T-helper 2 cell treated with Interferon-gamma antibody and Interleukin-4, amounts not matched to agents 100 ng/mL and 5 ng/mL, for 36 hours (primary cell): Measurements from ENCODE around the gene RRP36. TPM values are rescaled to one million over a fixed set of nuclear protein-coding genes. Genes with fewer than 3 reads are reported as not detected.
"Not testable (repeated sequence)": the region's sequence is repeated elsewhere in the genome, so short reads cannot be mapped to it uniquely, and the experiment has no call there.

ENCODE experiments used
- intact Hi-C: fragments of 100-400 bp; cut with micrococcal nuclease; formaldehyde crosslinking; loops from one replicate; pipeline ENCODE4 v1.15.1; 2023
- total RNA-seq: library from RNA; stranded (reverse); gene quantifications from 2 replicates; pipeline ENCODE4 v1.2.3, GENCODE V29; 2022

RRP36 gene
- total RNA-seq, 1 donor from 2014 or later = 70.7 TPM

DNA sequence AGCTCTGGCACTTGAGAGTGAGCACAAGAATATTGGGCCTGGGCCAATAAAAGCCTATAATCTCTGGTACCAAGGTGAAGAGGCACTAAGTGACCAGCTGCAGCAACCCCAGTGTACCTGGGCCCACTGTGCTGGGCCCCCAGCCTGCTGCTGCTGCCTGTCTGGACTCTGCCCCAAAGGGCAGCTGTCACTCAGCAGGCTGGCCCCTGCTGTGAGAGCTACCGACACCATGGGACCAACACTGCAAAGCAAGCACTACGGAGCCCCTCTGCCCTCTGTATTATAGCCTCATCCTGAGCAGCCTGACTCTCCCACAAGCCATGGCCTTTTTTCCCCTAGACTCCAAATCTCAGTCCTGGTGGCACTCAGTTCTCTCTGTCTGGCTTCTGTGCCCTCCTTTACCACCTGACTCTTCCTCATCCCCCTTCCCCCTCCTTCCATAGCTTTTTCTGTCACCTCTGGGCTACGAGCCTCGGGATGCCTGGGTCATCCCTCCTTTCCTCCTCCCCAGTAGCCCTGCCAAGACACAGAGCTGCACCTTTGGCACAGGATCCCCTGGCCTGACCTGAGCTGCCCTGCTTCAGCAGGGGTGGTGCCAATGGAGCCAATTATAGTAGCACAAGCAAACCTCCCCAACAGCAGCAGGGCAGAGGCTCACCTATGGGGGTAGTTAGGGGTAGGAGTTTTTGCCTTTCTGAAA is 14.2 kb downstream of the RRP36 start:
- intact Hi-C loops = no loop called here

DNA sequence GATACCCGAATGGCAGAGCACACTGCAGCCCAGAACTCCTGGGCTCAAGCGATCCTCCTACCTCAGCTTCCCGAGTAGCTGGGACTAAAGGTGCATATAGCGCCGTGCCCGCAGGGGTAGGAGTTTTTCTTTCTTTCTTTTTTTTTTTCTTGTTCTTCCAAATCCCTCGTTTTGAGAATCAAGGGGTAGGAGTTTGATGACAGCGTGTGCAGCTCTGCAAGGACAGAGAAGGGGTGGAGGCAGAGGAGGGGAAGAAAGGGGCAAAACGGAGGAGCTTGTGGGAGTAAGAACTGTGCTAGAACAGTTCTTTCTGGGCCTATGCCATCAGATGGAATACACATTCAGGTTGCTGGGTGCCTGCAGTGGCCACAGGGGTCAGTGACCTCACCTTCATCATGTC is 15.3 kb downstream of the RRP36 start:
- intact Hi-C loops = no loop called here

DNA sequence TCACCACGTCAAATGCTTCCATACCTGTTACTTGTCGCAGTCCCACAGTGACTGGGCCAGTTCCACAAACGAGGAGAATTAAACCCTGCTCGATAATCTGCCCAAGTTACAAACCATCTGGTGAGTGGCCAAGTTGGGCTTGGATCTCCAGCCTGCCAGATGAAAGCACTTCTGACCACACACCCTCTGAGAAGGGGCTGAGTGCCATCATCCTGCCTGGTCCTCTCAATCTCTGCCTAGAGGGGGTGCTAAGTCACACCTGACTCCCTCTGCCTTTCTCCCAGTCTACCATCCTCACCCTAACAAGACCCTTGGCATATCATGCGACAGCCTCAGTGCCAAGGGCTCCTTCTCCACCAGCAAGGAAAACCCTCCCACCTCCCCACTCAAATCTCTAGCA is 15.8 kb downstream of the RRP36 start:
- intact Hi-C loops = no loop called here

DNA sequence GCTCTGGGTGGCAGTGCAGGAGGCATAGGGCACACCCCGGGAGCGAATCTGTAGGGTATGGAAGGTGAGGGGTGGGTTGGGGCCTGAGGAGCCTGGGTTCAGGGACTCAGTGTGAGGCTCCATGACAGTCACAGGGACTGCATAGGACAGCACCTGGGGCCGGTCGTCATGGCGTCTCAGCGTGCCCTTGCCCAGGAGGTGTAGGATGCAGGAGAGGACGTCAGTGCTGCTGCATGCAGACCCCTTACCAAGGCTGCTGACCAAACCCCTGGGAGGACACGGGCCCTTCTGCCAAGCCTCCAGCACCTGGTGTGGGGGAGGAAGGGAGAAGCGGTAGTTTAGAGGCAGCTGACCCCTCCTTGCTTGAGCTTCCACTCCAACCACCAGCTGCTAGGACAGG is 16.3 kb downstream of the RRP36 start:
- intact Hi-C loops = no loop called here

DNA sequence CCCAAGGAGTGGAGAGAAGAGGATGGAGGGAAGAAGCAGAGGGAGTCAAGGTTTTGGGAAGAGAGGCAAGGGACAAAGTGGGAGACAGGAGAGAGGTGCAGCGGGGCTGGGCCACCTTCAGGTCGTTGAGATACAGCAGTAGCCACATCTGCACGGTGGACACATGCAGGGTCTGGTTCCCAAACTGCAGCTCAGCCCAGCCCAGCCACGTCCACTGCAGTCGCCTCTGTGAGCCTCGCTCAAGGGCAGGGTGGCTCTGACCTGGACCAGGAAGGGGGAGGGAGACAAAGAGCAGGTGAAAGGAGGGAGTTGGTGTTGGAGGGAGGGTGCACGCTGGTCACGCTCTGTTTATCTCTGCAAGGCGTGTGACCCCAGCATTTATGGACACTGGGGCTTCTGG is 17.3 kb downstream of the RRP36 start:
- intact Hi-C loops = no loop called here

DNA sequence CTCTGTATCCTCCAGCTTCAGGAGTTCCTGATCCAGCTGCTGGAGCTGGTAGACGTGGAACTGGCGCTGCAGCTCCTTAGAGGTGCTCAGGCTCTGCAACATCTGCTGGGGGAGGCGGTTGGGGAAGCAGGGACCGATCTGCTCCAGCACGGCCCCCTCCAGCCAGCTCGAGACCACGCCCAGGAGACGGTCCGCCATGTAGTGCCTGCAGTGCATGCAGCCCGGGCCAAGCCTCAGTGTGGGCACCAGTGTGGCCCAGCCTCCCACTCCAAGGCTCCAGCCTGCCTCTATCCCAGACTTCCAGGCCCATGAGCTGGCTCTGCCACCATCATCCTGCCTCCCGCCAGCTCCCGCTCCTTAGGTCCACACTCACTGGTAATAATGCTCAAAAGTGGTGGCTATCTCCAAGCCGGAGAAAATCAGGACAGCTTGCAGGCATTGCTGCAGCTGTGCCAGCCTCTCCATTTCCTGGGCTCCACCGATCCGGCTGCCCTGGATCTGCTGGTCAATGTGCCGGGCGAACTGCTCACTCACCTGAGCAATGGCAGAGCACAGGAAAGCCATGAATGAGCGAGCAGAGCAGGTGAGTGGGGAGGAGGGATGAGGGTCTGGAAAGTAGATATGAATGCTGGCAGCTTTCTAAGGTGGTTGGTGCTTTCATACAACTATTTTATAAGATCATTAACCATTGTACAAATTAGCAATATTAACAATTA is 19.3 kb downstream of the RRP36 start:
- intact Hi-C loops = no loop called here

DNA sequence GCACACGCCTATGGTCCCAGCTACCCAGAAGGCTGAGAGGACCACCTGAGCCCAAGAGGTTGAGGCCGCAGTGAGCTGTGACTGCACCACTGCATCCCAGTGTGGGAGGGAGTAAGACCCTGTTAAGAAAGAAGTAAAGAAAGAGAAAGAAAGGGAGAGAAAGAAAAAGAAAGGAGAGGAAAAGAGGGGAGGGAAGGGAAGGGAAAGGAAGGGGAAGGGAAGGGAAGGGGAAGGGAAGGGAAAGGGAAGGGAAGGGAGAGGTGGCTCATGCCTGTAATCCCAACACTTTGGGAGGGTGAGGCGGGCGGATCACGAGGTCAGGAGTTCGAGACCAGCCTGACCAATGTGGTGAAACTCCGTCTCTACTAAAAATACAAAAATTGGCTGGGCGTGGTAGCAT is 20.1 kb downstream of the RRP36 start:
- intact Hi-C loops = not testable (repeated sequence)

DNA sequence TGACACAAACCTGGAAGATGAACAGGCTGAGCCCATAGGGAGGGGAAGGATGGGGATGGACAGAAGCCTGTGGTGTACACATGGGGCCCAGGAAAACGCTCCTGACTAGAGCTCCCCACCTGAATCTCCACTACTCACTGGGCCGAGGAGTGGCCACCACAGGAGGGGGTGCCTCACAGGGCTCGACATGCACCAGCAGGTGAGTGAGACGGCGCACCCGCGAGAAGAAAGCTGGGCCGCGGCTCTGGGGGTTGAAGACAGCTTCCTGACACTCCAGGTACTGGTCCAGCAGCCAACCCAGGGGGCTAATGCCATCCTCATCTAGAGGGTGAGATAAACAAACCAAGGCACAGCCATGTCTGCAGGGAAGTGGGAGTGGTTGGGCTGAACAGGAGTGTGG is 21.9 kb downstream of the RRP36 start:
- intact Hi-C loops = no loop called here

DNA sequence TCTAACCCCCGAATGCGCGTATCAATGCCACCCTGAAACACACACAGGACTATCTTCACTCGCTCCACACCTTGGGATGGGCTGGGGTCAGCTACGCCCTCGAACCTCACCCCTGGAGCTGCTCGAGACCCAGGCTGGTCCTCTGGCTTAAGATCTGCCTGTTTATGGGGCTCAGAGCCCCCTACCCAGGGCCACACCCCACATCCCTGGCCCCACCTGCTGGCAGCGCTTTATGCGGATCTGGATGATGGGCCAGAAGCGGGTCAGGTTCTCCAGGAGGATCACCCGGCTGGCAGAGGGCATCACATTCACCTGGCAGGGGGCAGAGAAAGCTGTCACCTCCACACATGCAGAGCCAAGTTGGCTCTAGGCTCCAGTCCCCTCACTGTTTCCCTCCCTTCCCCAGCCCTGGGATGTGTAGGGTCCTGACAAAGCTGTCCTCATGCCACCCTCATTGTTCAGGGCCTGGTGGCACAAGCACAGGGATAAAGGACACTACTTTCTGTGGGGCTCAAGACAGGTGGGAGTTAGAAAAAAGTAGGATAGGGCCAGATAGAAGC is 24.0 kb downstream of the RRP36 start:
- intact Hi-C loops = no loop called here

DNA sequence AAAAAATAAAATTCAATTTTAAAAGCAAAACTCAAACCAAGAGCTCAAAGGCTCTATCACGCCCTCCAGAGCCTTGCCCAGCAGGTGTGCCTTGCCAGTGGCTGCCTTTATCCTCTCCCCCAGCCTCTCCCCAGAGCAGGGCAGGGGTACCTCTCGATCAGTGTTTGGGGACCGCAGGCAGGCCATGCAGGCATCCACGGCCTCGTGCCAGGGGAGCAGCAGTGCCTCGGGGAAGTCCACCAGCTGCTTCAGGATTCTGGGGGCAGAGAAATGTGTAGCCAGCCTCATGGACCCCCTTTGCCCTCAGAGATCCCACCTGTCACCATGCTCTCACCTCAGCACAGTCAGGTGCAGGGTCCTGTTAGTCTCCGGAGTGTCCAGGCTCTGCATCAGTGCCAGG is 26.6 kb downstream of the RRP36 start:
- intact Hi-C loops = no loop called here

DNA sequence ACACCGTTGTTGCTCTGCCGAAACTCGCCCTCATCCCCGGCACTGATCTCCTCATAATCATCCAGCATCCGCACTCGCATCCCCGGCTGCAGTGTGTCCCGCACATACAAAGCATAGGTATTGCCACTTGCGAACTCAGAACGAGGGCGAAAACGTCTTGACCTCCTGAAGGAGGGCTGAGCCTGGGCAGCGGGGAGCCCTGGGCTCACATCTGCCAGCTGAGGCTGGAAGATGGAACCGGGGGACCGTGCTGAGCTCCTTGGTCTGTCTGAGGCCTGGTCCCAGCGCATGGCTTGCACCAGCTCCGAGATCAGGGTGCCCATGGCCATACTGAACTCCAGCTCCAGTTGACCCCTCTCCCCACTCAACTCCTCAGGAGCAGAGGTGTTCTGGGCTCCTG is 29.6 kb downstream of the RRP36 start:
- intact Hi-C loops = loop anchor here (10.0 kb wide), 2 partner anchors 464 to 486 kb away; partner anchors contain the start of genes LRRC73, POLR1C, UBR2 and YIPF3

DNA sequence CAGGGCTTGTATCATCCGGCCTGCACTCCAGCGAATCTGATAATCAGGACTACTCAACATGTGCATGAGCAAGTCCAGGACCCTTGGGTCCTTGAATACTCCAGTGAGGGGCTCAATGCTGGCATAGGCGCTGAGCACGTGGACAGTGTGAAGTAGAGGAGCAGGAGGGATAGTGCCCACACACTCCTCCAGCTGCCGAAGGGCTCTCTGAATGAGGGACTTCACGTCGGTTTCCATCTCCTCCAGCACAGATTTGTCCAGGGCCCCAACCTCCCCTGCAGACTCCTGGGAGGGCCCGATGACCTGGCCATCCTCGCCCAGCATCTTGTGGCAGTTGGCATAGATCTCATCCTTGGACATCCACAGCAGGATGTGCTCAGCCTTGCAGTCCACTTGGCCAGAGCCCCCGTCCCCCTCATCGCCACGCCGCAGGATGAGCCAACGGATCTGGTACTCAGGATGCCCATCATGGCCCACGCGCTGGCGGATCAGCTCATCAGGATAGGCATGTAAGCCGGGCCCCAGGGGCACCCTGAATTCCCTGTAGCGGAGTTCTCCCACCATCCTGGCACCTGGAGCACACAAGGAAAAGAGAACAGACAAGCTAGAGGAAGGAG is 30.9 kb downstream of the RRP36 start:
- intact Hi-C loops = loop anchor here (2.0 to 10.0 kb wide), 3 partner anchors 68 to 488 kb away; partner anchors contain the start of genes LRRC73, POLR1C, PPP2R5D and UBR2

DNA sequence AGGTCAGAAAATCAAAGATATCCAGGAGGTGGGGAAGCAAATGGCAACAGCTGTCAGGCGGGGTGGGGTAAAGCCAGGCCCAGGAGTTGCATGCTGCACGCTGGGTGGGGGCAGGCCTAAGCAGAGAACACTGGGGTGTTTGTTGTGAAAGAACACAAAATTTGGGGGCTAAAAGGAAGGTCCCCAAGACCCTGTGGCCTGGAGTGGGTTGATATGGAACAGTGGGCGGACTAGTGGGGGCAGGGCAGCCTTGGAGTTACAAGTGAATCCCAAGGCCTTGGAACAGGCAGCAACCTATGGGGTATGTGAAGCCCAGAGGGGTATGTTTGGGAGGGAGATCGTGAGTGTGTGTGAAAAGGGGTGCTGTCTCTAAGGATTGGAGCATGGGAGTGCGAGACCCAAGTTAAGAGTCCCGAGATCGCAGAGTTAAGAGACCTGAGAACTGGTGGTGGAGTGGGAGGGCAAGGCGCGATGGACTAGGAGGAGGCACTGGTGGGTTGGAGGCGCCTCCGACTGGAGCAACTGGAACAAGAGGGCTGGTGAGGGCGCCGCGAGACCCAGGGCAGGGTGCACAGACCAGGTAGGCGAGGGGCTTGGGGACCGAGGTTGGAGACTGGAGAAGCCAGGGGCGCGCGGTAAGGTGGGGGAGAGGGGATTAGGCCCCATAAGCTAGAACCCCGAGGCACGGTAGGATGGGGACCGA is 31.6 kb downstream of the RRP36 start:
- intact Hi-C loops = loop anchor here (1.0 to 10.0 kb wide), 5 partner anchors 39 to 488 kb away; partner anchors contain the start of genes CNPY3, KLHDC3, LRRC73 and POLR1C

DNA sequence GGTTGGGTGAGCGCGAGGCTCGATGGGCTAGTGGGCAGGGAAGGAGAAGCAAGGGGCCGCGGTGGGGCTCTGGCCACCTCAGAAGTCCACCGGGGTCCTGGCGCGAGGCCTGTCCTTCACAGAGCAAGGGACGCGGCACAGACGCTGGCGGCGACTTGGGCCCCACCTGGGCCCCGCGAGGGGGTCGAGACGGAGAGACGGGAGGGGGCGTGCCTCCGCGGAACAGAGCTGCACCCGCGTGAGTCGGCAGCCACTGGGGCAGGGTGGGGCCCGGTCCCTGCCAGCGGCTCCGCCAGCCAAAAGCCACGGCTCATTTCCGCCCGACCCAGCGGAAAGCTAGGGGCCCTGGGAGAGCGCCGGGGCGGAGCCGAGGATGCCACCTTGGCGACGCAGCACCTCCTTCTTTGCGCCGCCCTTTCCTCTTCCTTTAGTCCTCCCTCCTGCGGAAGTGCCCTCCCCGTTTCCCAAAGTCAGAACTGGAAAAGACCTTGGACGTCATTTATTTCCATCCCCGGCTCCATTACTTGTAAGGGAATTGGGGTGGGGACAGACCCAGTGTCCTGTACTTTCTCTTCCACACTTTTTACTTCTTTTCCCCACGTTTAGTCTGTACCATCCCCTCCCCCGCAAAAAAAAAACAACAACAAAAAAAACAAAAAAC is 32.3 kb downstream of the RRP36 start, which contains the start of gene CUL7:
Gene CUL7 (minus strand): TSS at position 307 of the 661 bp plus-strand sequence. CDS start 1,063 bp downstream, outside the sequence.
- intact Hi-C loops = loop anchor here (1.0 to 10.0 kb wide), 5 partner anchors 39 to 489 kb away; partner anchors contain the start of genes CNPY3, KLHDC3, LRRC73 and POLR1C

DNA sequence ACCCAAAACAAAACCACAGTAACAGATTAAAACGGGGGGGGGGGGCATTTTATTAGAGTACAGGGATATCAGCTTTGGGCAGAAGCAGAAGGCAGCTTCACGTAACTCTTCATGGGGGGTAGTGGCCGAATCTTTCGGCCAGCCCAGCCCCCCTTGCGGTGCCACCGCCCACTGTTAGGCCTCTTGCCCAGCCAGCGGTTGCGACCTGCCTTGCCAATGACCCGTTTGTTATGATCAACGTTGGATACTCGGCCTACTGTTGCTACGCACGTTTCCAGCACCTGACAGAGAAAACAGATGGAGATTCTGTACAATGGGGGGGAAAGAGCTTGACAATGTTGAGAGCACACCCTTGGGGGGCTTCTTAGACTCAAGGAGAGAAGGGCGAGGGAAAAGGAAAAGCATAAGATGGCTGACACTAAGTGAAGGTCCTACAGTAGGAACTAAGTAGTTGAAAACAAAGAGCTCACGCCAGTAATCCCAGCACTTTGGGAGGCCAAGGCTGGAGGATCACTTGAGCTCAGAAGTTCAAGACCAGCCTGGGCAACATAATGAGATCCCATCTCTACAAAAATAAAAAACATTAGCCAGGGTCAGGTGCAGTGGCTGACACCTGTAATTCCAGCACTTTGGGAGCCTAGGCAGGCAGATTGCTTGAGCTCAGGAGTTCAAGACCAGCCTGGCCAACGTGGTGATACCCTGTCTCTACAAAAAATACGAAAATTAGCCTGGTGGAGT is 33.0 kb downstream of the RRP36 start:
- intact Hi-C loops = loop anchor here (10.0 kb wide), 2 partner anchors 460 to 490 kb away; partner anchors contain the start of genes LRRC73, POLR1C, UBR2 and YIPF3

DNA sequence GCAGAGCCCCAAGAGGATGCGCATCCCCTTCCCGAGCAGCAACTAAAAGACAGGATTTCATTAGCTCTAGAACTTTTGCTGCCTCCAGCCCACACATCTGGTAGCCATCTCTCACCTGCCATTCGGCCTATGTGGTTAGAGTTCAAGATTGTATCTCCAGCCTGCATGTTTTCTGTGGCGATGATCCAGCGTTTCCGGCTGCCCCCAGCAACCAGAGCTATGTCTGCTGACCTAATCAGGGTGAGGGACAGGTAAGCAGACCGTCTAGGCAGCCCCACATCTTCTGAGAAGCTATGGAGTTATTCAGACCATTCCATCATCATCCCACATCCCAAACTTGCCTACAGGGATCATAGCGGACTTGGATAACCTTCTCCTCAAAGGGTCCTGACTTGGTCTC is 34.5 kb downstream of the RRP36 start:
- intact Hi-C loops = loop anchor here (10.0 kb wide), 2 partner anchors 459 to 491 kb away; partner anchors contain the start of genes LRRC73, POLR1C, UBR2 and YIPF3

DNA sequence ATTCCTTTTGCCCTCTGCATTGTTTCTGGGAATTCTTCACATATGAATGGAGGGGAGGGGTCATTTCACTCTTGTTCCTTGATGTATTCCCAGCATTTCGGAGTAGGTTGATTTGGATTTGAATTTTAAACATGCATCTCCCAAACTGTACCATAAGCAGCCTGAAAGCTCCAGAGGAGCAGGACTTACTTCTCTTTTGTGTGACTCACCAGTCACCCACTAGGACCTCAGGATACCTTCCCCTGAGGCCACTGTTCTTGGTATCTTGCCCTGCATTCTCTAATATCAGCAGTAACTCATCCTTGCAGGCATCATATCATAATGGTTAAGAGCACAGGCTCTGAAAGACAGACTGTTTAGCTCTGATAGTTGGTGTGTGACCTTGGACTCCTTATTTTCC is 37.1 kb downstream of the RRP36 start:
- intact Hi-C loops = loop anchor here (10.0 kb wide), 2 partner anchors 456 to 494 kb away; partner anchors contain the start of genes LRRC73, POLR1C, UBR2 and YIPF3

DNA sequence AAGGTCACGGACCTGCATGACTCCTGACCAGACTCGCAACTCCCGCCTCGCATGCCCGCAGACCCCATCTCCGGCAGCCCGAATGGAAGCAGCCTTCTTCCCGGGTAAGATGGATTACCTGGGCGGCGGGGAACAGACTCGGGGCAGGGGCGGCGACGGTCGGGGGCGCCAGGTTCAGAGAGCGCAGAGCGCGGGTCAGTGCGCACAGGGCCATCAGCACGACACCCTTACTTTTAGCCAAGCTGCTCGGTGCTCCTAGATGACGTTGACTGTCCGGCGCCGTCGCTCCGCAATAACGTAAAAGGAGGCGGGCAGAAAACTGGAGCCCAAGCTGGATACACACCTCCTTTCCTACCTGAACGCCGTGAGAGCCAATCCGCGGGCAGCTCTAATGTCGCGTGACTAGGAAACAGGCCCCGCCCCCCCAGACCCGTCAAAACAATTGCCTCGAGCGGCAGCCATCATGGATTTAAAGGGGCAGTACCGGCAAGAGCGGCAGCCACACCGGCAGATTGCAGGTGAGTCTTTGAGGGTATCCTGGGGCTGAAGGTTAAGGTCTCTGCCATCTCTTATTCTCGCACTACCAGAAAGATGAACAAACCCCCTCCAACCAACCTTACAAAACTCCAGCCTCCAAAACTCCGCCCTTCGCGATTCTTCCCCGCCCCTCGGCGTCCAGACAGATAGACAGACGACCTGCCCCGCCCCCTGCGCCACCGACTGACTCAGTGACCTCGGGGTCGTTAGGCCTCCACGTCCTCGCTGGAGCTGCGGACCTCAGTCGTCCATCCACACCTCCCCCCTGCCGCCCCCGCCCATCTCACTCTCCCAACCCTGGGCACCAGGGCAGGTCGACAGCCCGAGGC is 38.0 kb downstream of the RRP36 start, which contains the start of the genes KLC4 and MRPL2:
Gene KLC4 (plus strand): TSS at position 464 of the 866 bp plus-strand sequence. CDS start 1,705 bp downstream, outside the sequence.
Gene MRPL2 (minus strand): TSS at position 267 of the 866 bp plus-strand sequence. CDS start 53 bp downstream, at position 214.
- intact Hi-C loops = loop anchor here (1.0 to 10.0 kb wide), 6 partner anchors 45 to 495 kb away; partner anchors contain the start of genes CNPY3, KLHDC3, LRRC73 and PEX6
